NCI-H510A (cell line): ENCODE data around the gene FBN1.

Experiments
- DNase-seq: peaks from one replicate; lab custom pipeline; 2025; lab: John Stamatoyannopoulos, UW

The FBN1 gene

DNA sequence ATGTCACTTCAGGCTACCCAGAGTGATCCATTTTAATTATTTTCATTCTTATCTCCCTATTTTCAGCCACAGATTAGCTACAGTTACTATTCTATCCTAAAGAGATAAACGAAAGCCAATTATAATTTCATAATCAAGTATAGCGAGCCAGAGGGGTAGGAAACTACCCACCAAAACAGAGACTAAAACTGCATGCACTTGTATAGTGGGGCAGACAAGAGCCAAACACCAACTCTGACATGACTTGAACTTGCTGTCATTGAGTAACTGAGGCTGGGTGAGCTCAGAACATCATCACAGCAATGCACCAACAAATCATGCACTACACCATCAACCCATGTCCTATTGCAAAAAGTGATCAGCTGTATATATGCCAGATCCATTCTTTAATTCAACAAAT lies 64.8 kb downstream of the FBN1 start:
- DNase-seq: no peak

DNA sequence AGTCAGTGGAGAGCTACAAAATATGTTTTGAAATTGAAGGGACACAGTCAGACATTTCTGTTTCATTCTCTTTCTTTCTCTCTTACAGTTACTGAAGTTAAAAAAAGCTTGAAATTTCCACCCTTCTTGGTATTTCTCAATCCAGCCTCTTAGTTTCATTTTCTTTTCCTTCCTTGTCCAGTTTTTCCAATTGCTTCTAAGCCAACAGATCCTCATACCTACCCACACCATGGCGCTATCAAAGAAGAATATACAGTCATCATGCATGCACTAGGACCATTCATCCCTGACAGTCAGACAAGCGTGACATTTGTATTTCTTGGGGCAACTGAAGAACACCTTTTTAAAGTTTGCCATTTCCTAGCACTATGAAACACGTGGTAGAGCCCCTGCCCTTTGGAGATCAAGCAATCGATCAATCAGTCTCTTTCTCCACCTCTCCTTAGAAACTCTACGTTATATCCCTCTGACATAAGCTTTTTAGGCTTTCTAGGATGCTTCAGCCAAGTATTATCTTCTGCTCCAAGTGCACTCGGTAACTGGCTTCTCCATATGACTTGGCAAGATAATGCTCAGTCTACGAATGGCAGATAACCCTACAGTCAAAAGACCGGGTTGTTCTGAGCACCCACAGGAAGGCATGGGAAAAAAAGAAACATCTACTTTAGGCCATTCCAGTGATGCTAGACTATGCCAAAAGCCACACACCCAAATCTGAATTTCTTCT lies 65.4 kb downstream of the FBN1 start:
- DNase-seq: no peak

DNA sequence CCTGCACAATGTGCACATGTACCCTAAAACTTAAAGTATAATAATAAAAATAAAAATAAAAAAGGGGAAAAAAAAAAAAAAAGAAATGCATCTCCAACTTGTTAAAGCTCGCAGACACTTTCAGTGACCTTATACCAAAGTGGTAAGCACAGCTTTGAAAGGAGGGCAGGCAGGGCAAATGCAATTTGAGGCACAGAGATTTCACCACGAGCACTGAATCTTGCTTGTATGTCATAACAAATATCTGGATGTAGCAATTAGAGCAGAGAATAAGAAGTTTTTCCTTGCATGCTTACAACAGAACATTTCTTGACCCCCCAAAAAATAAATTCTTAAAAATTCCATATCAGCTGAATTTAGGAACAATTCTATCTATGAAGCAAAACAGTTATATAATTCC lies 66.5 kb downstream of the FBN1 start:
- no peak for DNase-seq

DNA sequence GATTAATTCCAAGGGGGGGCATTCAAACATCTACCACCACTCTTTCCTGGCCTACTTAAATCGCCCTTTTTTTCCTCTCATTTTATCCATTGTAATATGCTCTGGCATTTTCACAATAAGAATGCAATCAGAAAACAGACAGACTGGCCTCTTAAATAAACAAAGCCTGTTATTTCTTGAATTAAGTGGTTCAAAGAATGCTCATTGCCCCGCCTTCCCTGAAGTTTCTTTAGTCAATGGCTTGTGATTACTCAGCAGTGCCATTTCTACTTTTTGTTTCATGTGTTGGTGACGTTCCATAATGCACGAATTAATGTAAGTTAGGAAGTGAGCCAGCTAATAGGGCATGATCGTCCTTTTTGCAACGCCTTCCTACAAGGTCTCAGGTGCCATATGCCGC lies 68.0 kb downstream of the FBN1 start:
- DNase-seq: no peak

DNA sequence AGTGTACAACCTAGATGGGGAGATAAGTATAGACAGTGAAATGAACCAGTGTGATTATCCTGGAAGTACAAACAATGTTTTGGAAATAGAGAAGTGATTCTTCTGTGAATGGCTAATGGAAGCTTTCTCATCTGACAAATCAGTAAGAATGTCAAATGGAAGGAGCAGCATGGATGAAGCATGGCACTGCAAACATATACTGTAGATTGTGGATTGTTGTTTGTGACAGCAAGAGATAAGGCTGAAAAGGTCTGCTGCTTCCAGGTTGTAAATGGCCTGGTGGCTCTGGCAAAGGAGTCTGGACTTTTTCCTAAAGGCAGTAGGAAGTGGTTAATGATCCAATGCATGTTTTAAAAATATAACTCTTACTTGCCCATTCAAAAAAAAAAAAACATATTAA lies 71.3 kb downstream of the FBN1 start:
- no peak for DNase-seq

DNA sequence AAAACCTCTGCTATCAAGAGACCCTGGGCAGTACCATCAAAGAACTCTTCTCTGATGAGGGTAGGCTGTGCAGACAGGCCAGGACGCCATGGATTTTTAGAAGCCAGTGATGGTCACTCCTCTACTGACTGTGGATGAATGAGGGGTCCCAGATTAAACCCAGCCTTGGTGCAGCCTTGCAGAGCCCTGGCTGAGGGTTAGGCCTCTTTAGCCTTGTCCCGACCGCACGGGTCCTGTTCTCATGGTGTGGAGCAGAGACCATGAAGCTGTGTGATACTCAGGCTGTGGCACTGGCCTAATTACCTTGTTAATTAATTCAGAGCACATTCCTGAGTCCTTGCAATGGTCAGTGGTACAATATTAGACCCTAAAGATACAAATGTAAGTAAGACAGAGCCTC lies 71.7 kb downstream of the FBN1 start:
- DNase-seq: no peak

DNA sequence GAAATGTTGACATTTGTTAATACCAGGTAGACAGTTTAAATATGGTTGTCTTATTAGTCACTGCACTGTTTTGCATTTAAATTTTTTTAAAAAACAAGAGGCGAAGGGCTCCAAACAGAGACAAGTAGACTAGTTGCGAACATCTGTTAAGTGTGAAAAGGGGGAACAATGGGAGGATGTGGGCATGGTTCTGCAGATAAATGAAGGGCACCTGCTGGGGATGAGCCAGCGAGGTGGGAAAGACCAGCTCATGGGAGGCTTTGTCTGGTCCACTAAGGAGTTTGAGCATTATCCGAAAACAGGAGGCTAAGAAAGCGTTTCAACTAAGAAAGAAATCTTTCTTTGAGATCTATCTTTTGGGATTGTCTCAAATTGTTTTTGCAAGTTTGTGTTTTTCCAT lies 72.7 kb downstream of the FBN1 start:
- no peak for DNase-seq

DNA sequence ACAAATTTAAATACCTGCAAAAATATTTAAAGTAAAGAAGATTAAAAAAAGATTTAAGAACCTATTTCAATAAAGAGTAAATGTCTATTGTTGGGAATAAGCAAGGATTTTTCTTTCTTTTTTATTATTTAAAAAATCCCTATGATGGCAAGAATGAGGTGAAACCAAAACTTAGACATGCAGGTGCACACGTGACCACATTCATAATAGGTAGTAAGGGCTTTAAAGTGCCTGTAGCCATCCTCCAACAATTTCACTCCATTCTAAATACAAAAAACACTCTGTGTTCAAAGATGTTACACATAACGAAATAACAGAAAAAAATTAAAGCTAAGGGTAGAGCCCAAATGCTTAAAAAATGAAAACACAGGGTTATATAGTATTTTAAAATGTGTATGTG lies 74.0 kb downstream of the FBN1 start:
- DNase-seq: no peak

DNA sequence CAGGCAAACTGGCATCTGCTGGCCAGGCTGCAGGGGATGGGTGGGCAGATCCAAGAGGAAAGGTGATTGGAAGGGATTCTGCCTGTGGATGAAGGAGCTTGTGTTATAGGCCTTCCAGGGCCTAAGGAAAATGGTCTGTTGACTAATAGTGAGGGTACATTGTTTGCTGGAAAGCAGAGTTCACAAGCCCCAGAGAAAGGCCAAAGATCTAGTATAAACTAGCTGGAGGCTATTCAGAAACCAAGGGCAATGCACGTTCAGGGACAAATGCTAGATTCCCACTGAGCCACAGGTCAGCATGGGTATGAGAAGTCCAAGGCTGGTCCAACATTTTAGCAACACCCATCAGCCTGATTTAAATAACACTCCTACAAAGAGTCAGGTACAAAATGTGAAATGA lies 74.7 kb downstream of the FBN1 start:
- no peak for DNase-seq

DNA sequence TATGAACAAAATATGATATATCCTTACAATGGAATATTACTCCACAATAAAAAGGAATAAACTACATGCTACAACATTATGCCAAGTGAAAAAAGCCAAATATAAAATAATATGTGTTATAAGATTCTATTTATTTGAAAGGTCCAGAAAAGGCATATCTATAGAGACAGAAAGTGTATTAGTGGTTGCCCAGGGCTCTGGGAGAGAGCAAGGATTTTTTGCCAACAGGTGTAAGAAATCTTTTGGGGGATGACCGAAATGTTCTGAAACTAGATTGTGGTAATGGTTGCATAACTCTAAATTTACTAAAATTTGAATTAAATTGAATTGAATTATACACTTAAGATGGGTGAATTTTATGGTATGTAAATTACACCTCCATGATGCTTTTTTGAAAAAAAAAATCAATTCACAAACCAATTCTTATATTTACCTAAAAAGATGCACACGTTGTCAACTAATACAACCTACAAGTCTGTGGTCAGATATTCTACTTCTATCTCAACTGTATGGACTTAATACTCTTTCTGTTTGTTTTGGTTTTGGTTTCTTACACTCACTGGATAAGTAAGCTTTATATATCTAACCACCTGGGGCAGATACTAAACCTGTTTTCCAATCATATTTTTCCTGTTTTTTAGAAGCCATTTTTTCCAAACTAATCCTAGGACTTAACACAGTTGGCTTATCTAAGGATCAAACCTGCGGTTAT lies 75.8 kb downstream of the FBN1 start:
- DNase-seq: no peak

DNA sequence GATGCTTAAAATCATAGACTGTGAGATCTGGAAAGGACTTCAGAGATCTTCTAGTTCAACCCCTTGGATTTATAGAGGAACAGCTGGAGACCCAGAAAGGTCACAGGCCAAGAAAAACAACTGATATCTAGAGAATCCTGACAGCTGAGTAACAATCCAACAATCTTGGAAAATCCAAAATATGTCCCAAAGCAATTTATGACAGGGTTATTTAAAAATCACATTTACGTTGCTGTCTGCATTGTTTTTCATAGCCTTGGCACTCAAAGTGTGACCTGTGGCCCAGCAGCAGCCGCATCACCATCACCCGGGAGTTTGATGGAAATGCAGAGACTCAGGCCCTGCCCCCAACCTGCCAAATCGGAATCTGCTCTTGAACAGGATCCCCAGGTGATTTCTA lies 78.8 kb downstream of the FBN1 start:
- DNase-seq: no peak

DNA sequence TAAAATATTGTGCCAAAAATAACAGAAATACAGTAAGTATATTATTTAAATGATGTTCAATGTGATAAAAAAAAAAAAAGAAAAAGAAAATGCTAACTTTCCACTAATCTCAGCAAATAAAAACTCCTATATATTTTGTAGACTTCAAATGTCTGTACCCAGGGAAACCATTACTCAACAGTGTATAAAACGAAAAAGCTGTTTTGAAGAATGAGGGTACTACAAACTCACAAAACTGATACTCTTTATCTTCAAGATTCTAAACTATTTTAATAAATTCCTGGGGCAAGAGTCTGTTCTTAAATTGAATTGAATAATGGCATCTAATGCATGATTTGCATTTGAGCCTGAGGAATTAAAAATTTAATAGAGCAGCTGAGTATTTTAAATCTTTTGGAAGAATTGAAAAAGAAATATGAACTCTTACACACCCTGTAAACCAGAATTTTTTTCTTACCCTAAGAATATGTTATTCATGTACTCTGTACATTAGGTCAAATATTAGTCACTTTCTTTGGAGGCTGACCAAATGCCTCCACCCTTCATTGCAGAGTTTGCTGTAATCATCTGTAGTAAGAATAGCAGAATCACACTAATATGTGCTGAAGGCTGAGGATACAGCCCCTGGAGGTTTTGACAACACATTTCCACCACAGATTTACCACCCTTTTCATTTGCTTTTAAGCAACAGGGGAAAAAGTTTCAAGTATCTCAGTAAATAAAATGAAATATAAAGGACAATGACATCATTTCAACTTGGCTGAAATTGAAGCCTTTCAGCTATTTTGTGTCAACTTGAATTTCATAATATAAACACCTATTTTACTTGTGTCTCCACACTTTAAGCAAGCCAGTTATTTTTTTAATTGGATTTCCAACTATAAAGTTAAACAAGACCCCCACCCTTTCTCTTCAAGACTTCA lies 79.7 kb downstream of the FBN1 start:
- DNase-seq: no peak

DNA sequence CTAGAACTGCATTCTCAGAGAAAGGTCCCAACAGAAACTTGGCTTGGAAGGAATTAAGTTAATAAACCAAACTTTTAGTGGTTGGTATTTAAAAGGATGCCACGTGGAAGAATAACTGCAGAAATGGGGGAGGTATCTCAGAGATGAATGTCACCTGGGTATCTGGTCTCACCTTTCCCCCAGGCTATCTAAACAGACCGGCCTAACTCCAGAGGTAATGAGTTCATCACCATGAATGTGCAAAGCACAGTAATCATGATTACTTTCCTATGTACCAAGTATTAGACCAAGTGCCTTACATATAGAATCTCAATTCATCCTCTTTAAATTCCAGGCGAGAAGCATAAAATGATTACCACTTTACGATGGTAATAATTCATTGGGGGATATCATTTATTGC lies 80.8 kb downstream of the FBN1 start:
- DNase-seq: no peak

DNA sequence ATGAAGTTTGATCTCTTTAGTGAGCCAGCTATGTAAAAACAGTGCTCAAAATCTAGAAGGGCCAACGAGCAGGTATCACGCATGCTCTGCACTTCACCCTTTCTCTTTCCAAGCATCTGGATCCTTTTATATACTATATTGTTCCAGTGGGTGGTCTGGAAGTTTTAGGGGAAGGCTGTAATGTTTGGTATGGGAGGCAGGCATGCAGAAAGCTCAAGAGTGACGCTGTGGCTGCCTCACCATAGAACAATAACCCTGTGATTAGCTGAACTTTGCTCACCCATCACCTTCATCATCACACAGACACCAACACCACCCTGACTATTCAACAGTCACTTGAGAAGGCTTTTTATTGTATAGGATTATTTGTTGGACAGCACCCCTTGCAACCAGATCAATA lies 81.6 kb downstream of the FBN1 start:
- no peak for DNase-seq

DNA sequence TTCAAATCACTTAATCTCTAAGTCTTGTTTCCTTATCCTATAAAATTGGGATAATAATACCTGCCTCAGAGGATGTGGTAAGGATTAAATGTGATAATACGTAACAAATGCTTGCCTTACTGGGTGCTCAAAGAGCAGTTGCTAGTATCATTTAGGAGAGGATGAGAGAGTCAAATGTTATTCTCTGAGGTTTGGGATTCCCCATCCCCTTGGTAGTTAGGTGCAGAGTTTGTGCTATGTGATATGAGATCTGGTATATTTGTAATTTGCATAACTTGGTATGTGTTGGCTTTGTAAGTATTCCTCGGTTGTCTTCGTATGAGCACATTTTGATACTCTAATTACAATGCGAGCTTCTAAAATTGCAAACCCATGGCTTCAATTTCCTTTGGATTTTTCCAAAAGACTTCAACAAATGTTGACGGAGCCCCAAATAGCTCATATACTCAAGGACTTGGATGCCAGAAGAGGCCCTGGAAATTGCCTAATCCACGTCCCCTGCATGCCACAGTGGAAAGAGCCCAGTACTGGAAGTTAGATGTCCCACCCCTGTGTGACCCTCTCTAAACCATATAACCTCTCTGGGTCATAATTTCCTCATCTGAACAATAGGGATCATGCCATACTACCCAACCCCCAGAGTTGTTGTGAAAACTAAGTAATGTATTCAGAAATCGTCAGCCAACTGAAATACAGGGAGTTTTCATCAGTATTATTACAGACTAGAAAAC lies 85.0 kb downstream of the FBN1 start:
- no peak for DNase-seq

DNA sequence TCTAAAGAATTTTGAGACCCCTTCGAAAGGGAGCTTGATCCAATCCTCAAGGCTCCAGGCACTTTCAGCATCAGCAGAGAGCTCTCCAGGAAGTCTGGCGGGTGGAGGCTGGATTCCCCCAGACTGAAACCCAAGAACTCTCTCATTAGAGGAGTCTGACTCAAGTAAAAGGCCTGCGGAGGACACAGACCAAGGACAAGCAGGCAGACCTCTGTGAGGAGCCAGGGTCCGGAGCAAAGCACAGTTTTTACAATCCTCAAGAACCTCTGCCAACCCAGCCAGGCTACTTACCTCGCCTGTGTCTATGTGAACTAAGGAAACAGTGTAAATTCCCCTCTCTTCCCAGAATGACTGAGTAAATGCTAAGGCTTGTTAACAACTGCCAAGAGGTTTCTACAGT lies 86.2 kb downstream of the FBN1 start:
- no peak for DNase-seq

DNA sequence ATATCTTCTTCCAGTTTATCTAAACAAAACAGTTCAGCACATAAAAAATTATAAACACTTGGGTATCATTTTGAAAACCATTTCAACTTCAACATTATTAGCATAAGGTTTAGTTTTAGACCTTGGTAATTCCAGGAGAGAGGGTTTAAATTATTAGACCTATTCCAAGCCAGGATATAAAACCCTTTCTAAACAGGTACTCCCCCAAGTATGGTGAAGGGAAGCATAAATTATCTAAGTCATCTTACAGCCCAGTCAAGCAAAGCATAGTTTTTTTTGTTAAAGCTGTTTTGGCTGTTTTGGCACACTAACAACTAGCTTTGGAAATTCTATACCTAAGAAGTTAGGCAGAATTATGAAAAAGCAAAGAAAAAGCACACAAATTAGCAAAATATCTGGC lies 87.3 kb downstream of the FBN1 start:
- DNase-seq: no peak

DNA sequence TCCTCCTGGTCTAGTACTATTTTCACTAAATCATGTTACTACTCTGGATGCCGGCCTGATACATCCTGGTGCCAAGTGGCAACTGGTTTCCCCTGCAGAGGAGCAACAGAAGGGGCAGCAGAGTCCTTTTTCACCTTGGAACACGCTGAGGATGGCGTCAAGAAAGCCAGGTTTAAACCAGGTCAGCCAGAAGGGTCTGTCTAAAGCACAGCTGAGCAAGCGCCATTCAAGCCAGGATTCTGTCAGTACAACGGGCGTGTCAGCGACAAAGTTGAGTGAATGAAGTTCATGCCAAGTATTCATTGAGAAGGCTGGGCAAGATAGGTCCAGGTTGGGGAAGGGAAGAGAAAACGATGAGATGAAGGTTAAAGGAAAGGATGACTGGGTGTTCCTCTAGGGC lies 88.2 kb downstream of the FBN1 start:
- no peak for DNase-seq

DNA sequence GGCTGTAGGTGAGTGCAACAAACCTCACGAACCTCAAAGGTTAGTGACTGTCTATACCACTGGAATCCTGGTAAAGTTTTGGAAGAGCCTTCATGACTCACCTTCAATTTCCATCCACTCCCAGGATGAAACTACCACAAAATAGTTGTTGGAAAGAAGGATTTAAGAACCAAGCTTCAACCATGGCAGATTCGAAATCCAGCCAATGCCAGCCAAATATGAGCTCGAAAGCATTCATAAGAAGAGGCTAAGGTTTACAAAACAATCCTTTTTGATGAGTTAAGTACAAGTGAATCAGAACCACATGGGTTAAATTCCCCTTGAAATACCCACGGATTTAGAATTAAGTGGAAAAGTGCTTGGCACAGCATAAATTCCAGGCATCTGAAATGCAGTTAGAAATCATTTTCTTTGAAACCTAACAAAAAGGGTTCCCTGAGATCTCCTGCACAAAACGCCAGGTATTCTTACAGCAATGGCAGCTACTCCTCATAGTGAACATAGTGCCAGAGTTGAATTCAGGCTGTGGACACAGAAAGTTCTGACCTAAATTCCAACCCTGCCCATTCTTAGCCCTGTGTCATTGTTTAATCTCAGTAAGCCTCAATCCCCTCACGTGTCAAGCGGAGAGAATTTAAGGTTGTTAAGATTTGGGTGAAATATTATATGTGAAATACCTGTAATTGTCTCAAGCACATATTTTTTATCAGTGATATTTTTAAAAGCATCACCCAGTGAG lies 89.2 kb downstream of the FBN1 start:
- no peak for DNase-seq

DNA sequence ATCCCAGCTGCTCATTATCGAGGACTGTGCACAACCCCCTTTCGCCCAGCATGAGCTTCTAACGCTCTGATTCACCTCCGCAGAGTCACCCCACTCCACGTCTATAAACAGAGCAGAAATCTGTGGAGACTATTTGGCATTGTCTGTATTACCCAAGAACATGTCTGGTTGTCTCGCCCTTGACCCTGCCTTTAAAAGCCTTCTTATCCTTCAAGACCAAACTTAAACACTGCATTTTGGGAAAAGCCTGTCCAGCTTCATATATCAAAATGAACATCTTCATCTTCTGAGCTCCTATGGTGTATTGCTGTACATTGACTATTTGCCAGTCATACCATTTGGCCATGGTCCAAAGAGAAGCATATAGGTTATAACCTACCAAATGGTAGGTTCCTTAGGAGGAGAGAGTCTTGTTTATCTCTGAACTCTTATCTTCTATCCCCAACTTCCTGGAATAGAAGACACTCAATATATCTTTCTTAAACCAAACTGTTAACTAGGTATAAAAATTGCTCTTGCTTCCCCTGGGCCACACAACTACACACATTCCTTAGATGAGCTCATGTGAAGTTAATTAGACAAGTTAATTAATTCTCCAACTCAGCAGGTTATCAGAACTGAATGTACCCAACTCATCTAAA lies 90.1 kb downstream of the FBN1 start:
- DNase-seq: no peak

DNA sequence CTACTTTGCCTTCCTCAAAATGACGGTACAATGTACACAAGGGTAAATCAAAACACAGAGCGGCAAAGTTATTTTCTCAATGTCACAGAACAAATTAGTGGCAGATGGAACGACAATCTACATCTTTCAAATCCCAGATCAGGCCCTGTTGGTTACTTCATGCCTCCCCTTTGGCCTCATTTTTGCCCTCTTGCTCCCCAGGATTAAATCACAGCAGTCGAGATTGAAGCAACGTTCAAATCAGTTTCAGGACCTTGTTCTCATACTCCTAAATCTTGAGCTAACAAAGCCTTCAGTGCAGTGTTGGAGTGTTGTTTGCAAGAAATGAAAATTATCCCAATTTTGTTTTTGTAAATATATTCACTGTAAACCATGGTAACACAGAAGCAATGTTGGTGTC lies 91.4 kb downstream of the FBN1 start:
- DNase-seq: no peak
